ENCODE data around the gene LILRA6. TPM values are rescaled to one million over a fixed set of nuclear protein-coding genes. Genes with fewer than 3 reads are reported as not detected.
"Not testable (repeated sequence)": the region's sequence is repeated elsewhere in the genome, so short reads cannot be mapped to it uniquely, and the experiment has no call there.

Gene LILRA6
- total RNA-seq, 1 donor from 2014 or later: not detected

DNA sequence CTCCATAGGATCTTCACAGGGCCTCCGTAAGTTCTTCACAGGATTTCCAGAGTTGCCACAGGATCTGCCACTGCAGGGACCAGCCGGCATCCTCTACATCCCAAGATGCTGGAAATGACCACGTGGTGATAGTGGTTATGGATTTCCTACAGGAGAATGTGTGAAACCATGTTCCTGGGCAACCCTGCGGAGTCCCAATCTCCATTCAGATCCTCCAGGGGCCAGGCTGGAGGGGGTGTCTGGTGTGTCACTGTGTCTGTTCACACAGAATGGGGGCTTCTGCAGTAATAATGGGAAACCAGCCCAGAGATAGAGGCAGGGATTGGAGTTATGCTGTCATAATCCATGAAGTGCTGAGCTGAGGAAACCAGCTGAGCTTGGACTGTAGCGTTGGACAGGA, 8.6 kb downstream of the LILRA6 start:
- H3K27ac Mint-ChIP-seq (ENCODE audit: unreplicated experiment): no peak overlapping the region
- TF ChIP-seq, protein P1, sequence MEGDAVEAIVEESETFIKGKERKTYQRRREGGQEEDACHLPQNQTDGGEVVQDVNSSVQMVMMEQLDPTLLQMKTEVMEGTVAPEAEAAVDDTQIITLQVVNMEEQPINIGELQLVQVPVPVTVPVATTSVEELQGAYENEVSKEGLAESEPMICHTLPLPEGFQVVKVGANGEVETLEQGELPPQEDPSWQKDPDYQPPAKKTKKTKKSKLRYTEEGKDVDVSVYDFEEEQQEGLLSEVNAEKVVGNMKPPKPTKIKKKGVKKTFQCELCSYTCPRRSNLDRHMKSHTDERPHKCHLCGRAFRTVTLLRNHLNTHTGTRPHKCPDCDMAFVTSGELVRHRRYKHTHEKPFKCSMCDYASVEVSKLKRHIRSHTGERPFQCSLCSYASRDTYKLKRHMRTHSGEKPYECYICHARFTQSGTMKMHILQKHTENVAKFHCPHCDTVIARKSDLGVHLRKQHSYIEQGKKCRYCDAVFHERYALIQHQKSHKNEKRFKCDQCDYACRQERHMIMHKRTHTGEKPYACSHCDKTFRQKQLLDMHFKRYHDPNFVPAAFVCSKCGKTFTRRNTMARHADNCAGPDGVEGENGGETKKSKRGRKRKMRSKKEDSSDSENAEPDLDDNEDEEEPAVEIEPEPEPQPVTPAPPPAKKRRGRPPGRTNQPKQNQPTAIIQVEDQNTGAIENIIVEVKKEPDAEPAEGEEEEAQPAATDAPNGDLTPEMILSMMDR (IDR thresholded peaks at IDR 0.05): no peak
- H3K9me3 Mint-ChIP-seq (ENCODE audit: low read depth): peaks cover 15% of the 10 kb centered on the region
- H3K36me3 Mint-ChIP-seq (ENCODE audit: low read depth): peaks cover 4% of the 10 kb centered on the region
- no peak overlapping the region for H3K4me3 Mint-ChIP-seq (ENCODE audit: unreplicated experiment)
- DNase-seq (ENCODE audit: low spot score): peak; percentile 35
- no peaks in the 10 kb centered on the region for H3K4me1 Mint-ChIP-seq (ENCODE audit: low read depth)
- H3K27me3 Mint-ChIP-seq (ENCODE audit: low read depth): peaks cover 36% of the 10 kb centered on the region

DNA sequence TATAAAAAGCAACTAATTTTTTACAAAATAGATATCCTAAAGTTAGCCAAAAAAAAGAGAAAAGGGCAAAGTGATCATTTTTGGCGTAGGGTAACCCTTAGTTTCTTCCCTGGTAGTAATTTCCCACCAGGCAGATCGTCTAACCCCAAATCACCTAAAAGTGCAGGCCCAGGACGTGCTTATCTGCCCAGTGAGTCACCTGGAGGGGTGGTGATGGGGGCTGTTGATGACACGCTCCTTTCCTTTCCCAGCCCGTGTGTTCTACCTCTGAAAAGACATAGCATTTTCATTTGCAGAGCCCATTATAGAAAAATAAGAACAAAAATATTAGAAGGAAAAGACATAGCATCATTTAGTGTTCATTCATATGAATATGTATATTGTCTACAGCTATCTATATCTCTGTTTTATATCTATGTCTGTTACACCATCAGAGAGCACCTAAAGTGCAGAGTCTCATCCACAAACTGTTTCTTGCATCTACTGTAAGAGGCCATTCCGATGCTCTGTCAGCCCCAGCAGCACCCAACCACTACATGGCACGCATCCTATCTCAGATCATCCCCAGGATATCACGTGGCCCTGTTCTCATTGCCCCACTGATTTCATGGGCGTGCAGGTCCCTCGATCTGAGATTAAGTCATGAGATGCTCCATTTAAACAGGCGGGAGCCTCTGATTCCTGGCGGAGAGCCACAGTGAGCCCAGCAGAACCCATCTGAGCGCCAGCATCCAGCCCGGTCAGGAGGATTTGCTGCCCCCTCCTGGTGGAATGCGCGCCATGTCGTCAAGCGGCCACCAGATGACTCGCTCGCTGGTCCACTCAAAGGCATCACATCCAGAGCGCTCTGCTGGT, 11.3 kb downstream of the LILRA6 start:
- TF ChIP-seq, protein P1 (IDR thresholded peaks at IDR 0.05): peak; percentile 99
- H3K36me3 Mint-ChIP-seq (ENCODE audit: low read depth): peaks cover 7% of the 10 kb centered on the region
- peaks cover 26% of the 10 kb centered on the region for H3K27me3 Mint-ChIP-seq (ENCODE audit: low read depth)
- no peaks in the 10 kb centered on the region for H3K4me1 Mint-ChIP-seq (ENCODE audit: low read depth)
- DNase-seq (ENCODE audit: low spot score): peak; percentile 94
- H3K9me3 Mint-ChIP-seq (ENCODE audit: low read depth): peaks cover 20% of the 10 kb centered on the region
- H3K27ac Mint-ChIP-seq (ENCODE audit: unreplicated experiment): no peak overlapping the region
- H3K4me3 Mint-ChIP-seq (ENCODE audit: unreplicated experiment): no peak overlapping the region

DNA sequence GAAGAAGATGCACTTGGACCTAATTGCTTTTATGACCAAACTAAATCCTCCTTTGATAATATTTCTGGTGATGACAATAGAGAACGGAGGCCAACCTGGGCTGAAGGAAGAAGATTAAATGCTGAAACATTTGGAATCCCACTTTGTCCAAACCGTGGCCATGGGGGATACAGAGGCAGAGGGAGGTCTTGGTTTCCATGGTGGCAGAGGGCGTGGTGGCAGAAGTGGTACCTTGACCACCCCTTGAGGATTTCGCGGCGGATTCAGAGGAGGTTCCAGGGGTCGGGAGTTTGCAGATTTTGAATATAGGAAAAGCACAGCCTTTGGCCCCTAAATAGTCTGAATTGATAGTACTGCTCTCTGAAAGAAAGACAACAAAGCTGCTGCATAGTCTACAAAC, 12.6 kb downstream of the LILRA6 start:
- Mint-ChIP-seq H3K27ac (ENCODE audit: unreplicated experiment) (no peak overlapping the region), H3K4me1 (ENCODE audit: low read depth) (no peaks in the 10 kb centered on the region), H3K27me3 (ENCODE audit: low read depth) (peaks cover 27% of the 10 kb centered on the region), H3K4me3 (ENCODE audit: unreplicated experiment) (no peak overlapping the region), H3K9me3 (ENCODE audit: low read depth) (peaks cover 19% of the 10 kb centered on the region), H3K36me3 (ENCODE audit: low read depth) (peaks cover 6% of the 10 kb centered on the region)
- DNase-seq (ENCODE audit: low spot score): peak; percentile 70
- TF ChIP-seq, protein P1 (IDR thresholded peaks at IDR 0.05): no peak

DNA sequence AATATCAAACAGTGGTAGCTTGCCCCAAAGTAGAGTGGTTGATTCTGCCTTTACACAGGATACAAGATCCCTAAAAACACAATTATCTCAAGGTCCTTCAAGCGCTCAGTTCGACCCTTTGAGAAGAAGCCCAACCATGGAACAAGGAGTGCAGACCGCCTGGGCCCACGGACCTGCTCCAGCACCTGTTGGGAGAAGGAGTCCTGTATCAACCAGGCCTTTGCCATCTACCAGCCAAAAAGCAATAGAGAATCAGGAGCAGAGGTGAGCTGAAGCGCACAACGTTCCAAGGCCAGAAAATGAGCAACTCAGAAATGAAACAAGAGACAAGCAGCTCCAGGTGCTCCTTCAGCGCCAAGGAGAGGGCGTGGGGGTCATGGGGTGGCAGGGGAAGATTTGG, 13.4 kb downstream of the LILRA6 start:
- Mint-ChIP-seq H3K9me3 (ENCODE audit: low read depth) (peaks cover 11% of the 10 kb centered on the region), H3K27ac (ENCODE audit: unreplicated experiment) (no peak overlapping the region), H3K27me3 (ENCODE audit: low read depth) (peaks cover 18% of the 10 kb centered on the region), H3K4me1 (ENCODE audit: low read depth) (no peaks in the 10 kb centered on the region), H3K36me3 (ENCODE audit: low read depth) (peaks cover 3% of the 10 kb centered on the region), H3K4me3 (ENCODE audit: unreplicated experiment) (no peak overlapping the region)
- peak; percentile 68 for DNase-seq (ENCODE audit: low spot score)
- TF ChIP-seq, protein P1 (IDR thresholded peaks at IDR 0.05): no peak

DNA sequence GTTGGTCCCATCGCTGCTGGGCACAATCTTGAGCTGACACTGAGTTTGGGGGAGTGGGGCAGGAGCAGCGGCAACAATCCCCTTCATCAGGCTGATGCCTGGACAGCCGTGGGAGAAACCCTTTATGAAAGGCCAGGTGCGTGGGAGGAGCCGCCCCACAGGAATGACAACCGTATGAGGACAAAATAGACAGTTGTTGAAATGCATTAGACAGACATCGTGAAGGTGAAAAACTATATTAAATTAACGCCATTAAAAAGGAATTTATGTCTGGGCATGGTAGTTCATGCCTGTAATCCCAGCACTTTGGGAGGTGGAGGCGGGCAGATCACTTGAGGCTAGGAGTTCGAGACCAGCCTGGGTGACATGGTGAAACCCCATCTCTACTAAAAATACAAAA, 18.0 kb downstream of the LILRA6 start:
- H3K27me3 Mint-ChIP-seq (ENCODE audit: low read depth): peaks cover 14% of the 10 kb centered on the region
- not testable (repeated sequence) for H3K4me3 Mint-ChIP-seq (ENCODE audit: unreplicated experiment); H3K27ac Mint-ChIP-seq (ENCODE audit: unreplicated experiment); H3K4me1 Mint-ChIP-seq (ENCODE audit: low read depth); H3K36me3 Mint-ChIP-seq (ENCODE audit: low read depth); DNase-seq (ENCODE audit: low spot score); H3K9me3 Mint-ChIP-seq (ENCODE audit: low read depth)

DNA sequence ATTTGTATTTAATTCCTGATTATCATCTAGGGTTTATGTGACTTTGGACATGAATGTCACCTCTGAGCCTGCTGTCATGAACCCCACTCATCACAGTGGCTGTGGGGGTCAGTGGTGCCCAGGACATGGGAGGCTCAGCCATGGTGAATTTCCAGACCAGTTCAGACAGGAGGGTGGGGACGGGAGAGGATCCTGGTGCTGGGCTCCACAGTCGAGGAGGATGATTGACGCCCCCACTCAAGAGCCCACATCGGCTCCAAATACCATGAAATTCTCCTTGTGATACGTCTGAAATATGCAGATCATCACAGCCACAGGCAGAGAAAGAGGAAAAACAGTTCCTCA, 18.7 kb downstream of the LILRA6 start:
- peaks cover 12% of the 10 kb centered on the region for H3K27me3 Mint-ChIP-seq (ENCODE audit: low read depth)
- not testable (repeated sequence) for H3K4me3 Mint-ChIP-seq (ENCODE audit: unreplicated experiment); H3K27ac Mint-ChIP-seq (ENCODE audit: unreplicated experiment); H3K36me3 Mint-ChIP-seq (ENCODE audit: low read depth); H3K4me1 Mint-ChIP-seq (ENCODE audit: low read depth); H3K9me3 Mint-ChIP-seq (ENCODE audit: low read depth)
- DNase-seq (ENCODE audit: low spot score): peak; percentile 15

DNA sequence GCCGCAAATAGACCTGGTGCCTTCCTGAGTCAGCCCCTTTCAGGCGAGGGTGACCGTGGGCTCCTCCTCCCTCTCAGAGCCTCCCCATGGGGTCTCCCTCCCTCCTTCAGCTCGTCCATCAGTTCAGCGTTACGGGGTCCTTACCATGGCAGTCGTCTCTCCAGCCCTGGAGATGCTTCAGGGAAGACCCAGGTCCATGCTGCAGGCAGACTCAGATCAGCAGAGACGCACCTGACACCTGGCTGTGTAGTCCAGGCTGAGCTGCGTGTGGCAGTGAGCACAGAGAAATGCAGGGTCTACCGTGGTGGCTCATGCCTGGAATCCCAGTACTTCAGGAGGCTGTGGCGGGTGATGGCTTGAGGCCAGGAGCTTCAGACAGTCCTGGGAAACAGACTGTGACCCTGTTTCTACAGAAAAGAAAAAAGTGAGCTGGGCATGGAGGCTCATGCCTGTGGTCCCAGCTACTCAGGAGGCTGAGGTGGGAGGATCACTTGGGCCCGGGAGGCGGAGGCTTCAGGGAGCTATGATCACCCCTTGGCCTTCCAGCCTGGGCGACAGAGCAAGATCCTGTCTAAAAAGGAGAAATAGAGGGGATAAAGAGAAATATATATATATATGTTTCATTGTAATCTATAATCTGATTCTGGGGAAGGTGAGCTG, 19.2 kb downstream of the LILRA6 start:
- not testable (repeated sequence) for DNase-seq (ENCODE audit: low spot score); H3K9me3 Mint-ChIP-seq (ENCODE audit: low read depth); H3K4me1 Mint-ChIP-seq (ENCODE audit: low read depth); H3K36me3 Mint-ChIP-seq (ENCODE audit: low read depth); H3K4me3 Mint-ChIP-seq (ENCODE audit: unreplicated experiment); H3K27ac Mint-ChIP-seq (ENCODE audit: unreplicated experiment)
- H3K27me3 Mint-ChIP-seq (ENCODE audit: low read depth): peaks cover 12% of the 10 kb centered on the region

DNA sequence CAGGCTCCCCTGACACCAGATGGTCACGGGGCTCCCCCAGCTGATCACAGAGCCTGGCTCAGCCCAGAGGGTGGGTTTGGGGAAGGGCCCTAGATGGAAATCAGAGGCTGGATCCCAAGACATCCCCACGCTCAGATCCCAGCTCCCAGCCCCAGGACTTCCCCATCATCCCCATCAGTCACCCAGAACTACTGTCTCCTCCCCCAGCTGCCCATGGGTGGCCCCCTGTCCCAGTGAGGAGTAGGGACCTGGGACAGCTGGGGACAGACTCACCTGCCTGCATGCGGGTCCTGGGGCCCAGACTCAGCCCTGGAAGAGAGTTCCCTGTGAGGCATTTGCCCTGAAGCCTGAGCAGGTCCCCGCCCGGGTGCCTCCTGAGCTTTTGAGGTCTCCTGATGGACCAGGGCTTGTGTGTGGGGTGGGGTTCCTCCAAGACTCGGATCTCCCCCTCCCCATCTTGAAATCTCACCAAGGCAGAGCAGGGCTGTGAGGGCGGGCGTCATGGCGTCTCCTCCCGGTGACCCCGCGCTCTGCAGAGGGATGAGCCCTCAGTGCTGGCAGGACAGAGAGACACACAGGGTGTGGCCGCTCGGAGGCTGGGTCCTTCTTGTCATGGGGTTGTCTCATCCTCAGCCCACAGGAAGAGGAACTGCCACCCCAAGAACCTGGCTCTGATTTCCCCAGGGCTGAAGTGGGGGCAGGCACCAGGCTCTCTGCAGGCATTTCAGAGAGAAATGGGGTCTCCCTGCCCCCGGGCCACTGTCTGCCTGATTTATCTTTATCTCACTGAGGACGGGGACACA, 19.9 kb downstream of the LILRA6 start, which contains the start of gene LILRB3:
LILRB3 (minus strand) TSS at position 534 of the 803 bp plus-strand sequence; CDS start at position 503, 31 bp downstream.
- peak; percentile 81 for DNase-seq (ENCODE audit: low spot score)
- H3K9me3 Mint-ChIP-seq (ENCODE audit: low read depth); H3K4me3 Mint-ChIP-seq (ENCODE audit: unreplicated experiment); H3K4me1 Mint-ChIP-seq (ENCODE audit: low read depth); H3K36me3 Mint-ChIP-seq (ENCODE audit: low read depth); H3K27ac Mint-ChIP-seq (ENCODE audit: unreplicated experiment): not testable (repeated sequence)
- peaks cover 12% of the 10 kb centered on the region for H3K27me3 Mint-ChIP-seq (ENCODE audit: low read depth)
